GM19455 (cell line): ENCODE data around the gene SEC16A.
A peak's percentile ranks its signal among the peaks of the same experiment; 100 is the strongest.

Experiments
- ATAC-seq: cut with Tn5 transposase; IDR thresholded peaks from one replicate; pipeline ENCODE4 v1.9.1; 2021; ENCODE audit not compliant: unreplicated experiment

The SEC16A gene

DNA sequence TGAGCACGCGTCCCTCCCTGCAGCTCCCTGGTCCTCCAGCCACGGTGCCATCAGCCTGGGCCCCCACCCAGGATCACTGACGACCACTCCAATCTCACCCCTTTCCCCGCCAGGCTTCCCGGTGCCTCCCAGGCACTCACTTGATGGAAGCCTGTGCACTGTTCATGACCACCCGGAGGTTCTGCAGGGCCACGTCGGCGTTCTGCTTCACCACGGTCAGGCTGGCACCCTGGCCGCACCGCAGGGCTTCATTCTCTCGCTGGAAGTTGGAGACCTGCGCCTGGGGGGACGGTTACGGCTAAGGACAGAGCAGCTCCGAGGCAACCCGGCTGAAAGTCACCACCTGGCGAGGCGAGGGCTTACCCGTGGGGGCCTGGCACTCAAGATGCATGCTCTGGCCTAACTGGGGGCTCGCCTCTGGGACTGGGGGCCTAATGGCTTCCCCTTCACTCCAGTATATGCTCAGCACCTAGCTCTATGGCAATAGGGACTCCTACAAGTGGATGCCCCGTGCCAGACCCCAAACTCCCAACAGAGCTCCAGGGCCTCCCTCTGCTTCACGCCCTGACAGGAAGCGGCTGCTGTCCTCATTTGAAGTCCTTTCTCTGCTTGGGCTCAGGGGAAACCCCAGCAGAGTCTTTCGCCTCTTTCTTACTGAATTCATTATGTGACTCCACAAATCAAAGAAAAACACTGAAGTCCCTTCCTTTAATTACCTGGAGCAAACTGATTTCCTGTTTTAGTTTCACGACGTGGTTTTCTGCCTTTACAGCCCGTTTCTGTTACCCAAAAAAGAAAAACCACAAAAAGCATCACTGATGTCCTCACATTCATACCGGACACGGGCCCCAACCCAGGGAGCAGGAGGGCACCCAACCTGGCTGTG, 78.7 kb downstream of the SEC16A start:
- ATAC-seq: no peak

DNA sequence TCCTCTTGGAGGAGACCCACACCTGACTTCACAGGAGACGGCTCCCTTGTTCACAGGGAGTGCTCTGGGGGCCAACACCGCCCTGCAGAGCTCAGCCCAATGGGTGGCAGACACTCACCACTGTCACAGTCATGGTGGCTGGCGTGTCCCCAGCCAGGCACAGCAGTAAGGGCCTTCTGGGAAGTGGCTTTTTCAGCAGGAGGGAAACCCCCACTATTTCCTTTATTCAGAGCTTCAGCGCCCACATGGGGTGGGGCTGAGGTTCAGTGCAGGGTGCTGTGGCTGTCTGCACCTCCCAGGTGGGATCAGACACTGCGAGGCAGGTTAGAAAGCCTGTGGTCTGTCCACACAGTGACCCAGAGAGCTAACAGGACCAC, 79.3 kb downstream of the SEC16A start:
- ATAC-seq: no peak

DNA sequence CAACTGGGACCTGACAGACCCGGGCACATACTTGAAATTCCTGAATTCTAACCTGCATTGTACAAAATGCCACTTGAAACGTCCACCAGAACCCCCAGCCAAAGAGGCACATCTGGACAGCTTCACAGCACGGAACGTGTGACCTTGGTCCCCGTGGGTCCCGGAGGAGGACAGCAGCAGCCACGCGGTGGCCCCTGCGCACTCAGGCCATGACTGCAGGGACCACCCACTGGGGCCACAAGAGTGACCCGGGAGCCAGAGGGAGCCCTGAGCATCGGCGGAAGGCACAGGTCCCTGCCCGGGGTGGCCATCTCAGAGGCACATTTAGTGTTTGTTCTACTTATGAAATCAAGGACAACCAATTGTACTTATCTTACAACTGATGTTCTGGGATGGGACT, 80.8 kb downstream of the SEC16A start:
- no peak for ATAC-seq

DNA sequence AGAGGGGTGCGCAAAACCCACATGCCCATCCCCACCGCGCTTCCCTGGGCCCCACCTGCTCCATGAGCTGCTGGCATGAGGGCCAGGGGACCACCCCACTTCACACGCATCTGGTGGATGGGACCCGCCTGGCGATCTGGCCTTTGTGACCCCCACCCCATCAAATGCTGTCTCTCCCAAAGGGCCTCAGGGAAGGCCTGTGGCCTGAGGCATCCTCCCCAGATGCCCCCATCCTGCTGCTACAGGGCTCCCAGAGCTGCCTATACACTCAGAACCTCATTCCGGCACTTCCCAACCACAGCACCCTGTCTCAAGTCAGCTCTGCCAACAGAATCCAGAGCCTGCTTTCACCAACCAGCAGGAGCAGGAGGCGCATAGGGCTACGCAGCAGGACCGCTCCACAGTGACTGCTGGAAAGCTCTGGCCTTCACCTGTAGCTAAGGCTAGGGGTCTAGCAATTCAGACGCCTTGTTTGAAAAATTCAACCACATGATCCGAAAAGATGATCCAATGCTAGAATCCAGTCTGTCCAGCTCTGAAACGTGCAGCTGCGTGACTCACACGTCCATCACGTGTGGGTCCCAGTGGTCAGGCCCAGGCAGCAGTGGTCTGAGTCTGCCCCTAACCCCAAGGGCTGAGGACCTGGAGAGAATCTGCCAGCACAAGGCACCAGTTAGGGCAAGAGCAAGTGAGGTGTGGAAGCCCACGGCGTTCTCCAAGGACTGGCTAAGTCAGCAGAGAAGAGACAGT, 81.5 kb downstream of the SEC16A start:
- ATAC-seq: no peak

- ATAC-seq: peak; percentile 61
Observed at GRCh38 chr9:136400038-136400834, 82.6 kb downstream of the SEC16A start, which contains the start of gene SNAPC4. Gene SNAPC4 (minus strand): TSS chr9:136400170. CDS start chr9:136398428, 1,742 bp downstream.

- no peak for ATAC-seq
Observed at GRCh38 chr9:136399176-136400037, 83.4 kb downstream of the SEC16A start.

DNA sequence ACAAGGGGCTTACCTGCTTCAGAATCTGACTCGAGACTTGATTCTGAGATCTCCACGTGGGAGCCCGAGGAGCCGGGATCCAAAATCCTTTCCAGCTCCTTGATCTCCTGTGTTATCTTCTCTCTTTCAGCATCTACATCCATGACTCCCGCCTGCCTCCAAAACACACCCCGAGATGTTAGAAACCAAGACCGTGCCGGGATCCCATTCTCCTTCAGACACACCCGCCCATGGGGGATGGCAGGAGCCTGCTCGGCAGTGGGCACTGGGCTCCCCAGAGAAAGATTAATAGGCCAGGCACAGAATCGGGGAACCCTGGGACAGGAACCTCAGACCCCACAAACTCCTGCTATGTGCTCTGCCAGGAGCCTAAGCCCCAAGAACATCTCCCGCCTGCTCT, 84.6 kb downstream of the SEC16A start:
- ATAC-seq: no peak

DNA sequence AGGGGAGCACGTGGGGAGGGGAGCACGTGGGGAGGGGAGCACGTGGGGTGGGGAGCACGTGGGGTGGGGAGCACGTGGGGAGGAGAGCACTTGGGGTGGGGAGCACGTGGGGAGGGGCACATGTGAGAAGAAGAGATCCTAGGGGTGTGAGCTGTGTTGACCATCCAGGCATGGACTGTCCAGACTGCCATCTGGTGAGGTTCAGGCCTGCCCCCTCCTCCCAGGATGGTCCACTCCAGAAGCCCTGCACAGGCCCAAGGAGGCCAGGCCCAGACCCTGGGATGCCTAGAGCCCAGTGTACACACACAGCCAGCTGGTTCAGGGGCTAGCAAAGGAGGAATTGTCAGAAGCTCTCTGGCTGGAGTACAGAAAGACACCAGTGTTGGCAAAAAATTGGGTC, 85.2 kb downstream of the SEC16A start:
- no peak for ATAC-seq

GRCh38 chr9:136396219-136396515, 86.7 kb downstream of the SEC16A start:
- no peak for ATAC-seq

- no peak for ATAC-seq
Observed at GRCh38 chr9:136395345-136396218, 87.3 kb downstream of the SEC16A start.

DNA sequence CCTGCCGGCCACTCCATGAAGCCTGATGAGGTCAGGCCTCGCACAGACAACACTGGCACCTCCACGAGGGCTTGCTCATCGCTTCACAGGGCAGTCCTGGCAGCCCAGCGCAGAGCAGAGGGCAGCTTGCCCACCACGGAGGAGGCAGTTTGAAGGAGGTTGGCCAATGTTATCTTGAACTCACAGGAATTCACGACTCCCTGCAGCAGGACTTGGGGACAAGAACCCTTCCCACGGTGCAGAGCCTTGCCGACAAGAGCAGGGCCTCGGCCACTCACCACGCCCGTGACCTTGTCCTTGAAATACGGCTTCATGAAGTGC, 87.9 kb downstream of the SEC16A start:
- no peak for ATAC-seq

- ATAC-seq: no peak
Observed at GRCh38 chr9:136394312-136395019, 88.4 kb downstream of the SEC16A start.

DNA sequence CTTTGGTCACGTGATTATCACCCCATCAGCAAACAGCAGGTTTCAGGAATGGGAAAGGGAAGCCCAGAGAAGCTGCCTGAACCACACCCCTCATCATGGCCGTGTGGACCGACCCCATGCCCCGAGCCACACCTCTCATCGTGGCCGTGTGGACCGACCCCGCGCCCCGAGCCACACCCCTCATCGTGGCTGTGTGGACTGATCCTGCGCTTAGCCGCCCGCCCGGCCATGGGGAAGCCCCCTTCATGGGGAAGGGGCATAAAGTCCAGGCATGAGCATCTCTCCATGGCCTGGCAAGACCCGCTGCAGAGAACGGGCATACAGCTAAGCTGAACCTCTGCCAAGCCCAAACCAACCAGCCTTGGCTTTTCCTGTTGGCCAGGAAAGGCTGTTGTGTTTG, 89.3 kb downstream of the SEC16A start:
- no peak for ATAC-seq

DNA sequence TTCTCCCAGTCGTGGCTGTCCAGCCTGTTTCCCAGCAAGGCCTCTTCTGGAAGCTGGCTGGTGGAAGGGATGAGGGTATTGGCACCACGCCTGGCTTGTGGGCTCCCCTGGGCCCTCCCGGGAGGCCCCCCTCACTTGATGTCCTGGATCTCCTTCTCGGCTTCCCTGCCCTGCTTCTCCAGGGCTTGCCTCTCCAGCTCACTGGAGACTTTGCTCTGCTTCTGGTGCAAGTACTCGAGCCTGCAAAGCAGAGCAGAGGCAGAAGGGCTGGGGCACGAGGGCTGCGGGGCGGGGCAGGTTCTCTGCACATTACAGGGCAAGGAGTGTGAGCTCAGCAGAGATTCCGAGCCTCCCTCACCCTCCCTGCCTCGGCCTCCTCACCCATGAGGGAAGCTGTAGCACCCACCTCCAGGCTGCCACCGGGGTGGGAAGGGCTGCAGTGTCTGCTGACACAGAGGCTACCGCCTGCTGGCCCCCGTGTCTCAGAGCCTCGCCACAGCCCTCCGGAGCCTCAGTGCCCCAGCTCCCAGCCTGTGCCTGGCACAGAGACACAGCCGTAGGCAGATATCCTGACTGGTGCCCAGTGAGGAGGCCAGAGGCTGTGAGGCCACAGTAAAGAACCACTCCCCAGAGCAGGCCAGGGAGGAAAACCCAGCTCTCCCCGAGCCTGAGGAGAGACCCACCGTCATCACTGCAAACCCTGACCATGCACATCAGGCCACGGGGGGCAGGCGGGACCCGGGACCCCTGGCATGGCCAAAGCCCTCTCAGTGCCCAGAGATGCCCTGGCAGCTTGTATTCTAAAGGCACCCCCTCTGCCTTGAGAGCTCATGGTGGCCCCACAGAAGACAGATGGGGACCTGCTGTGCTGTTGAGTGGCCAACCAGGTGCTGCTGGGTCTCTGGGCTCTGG, 90.0 kb downstream of the SEC16A start:
- no peak for ATAC-seq

DNA sequence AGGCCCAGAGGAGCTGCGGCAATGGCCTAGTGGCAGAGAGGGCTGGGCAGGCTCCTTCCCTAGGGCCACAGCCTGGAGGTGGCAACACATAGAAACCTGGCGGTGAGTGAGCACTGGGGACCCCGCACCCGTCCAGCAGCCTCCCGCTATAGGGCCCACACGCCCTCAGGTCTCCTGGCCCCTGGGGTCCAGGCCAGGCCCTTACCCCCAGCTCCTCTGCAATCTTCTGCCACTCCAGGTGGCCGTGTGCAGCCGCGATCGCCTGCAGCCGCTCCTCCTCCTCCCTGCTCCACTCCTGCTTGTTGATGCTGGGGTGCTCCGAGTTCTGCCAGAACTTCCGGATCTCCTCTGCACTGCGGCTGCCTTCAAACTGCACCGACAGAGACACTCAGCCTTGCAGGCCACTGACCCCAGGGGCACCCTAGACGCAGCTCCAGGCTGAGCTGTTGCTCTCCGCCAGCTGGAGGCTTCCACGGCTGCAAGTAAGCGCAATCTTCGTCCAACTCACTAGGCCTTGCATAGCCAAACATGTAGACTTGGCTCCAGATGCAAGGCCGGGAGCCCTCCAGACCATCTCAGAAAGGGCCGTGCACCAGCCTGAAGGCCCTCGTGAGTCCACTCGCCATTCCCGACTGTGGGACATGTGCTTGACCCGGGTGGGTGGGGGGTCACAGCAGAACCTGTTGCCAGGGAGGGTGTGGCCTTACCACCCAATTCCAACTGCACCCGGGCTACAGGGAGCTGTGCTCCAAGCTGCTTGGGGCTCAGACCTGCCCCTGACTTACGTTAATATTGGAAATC, 90.9 kb downstream of the SEC16A start:
- ATAC-seq: no peak
